NT2/D1 (cell line): ENCODE measurements around the gene PSMD12.

ENCODE experiments used
- DNase-seq: peaks from one replicate; pipeline ENCODE4 v3.0.0-alpha.2; 2011; ENCODE audit warnings: low read depth, low spot score
- H3K27me3 ChIP-seq: 2 replicates; pipeline ENCODE4 v1.6.0; 2011; ENCODE audit warnings: mild to moderate bottlenecking; ENCODE audit not compliant: insufficient read length, insufficient read depth
- H3K36me3 ChIP-seq: 2 replicates; pipeline ENCODE4 v1.6.1; 2011; ENCODE audit warnings: mild to moderate bottlenecking, low read length, mixed read lengths; ENCODE audit not compliant: insufficient read depth, insufficient read length
- H3K4me1 ChIP-seq: 2 replicates; pipeline ENCODE4 v1.5.1; 2011; ENCODE audit not compliant: insufficient read depth, insufficient read length
- H3K4me3 ChIP-seq: 2 replicates; pipeline ENCODE4 v1.5.1; 2011; ENCODE audit warnings: low read depth; ENCODE audit not compliant: insufficient read length
- H3K9ac ChIP-seq: 2 replicates; pipeline ENCODE4 v1.6.0; 2011; ENCODE audit warnings: low read depth; ENCODE audit not compliant: insufficient read length
- H3K9me3 ChIP-seq: 2 replicates; pipeline ENCODE4 v1.5.1; 2011; ENCODE audit warnings: mild to moderate bottlenecking, low read length; ENCODE audit not compliant: insufficient read depth
- SUZ12 ChIP-seq: IDR thresholded peaks from 2 replicates; pipeline ENCODE4 v1.6.1; 2011; ENCODE audit not compliant: insufficient read length, insufficient read depth; ENCODE audit errors: extremely low read depth
- YY1 ChIP-seq: IDR thresholded peaks from 2 replicates; pipeline ENCODE4 v1.6.1; 2011; ENCODE audit not compliant: insufficient read length, insufficient read depth
- ZNF274 ChIP-seq: IDR thresholded peaks from 2 replicates; pipeline ENCODE4 v1.6.1; 2011; ENCODE audit warnings: mild to moderate bottlenecking, low read depth, low read length

The PSMD12 gene

GRCh38 chr17:67364847-67365737 lies 1.3 kb downstream of the PSMD12 start:
- Histone ChIP-seq H3K9ac (peak overlapping the region; percentile 99), H3K4me1 (no peaks in the 10 kb centered on the region), H3K4me3 (peak overlapping the region; percentile 98), H3K36me3 (peaks cover 45% of the 10 kb centered on the region), H3K9me3 (no peaks in the 10 kb centered on the region), H3K27me3 (no peaks in the 10 kb centered on the region)
- DNase-seq = no peak
- TF ChIP-seq ZNF274 (no peak), YY1 (no peak), SUZ12 (no peak)

DNA sequence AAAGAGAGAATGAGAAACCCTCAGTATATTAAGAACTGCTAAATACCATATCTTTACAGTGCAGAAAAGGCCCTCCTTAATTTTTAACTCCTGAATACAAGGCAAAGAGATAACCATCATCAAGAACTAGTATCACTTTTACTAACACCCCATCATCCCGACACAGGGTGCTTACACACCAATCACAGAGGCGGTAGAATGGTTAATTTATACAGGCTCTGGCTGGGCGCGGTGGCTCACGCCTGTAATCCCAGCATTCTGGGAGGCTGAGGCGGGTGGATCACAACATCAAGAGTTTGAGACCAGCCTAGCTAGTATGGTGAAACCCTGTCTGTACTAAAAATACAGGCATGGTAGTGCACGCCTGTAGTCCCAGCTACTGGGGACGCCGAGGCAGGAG lies 4.2 kb downstream of the PSMD12 start:
- no peaks in the 10 kb centered on the region for H3K9me3 ChIP-seq
- H3K4me1 ChIP-seq = no peaks in the 10 kb centered on the region
- no peak overlapping the region for H3K9ac ChIP-seq
- TF ChIP-seq YY1 = no peak
- TF ChIP-seq SUZ12 = no peak
- H3K36me3 ChIP-seq = peaks cover 73% of the 10 kb centered on the region
- no peak for DNase-seq
- no peaks in the 10 kb centered on the region for H3K27me3 ChIP-seq
- no peak overlapping the region for H3K4me3 ChIP-seq

DNA sequence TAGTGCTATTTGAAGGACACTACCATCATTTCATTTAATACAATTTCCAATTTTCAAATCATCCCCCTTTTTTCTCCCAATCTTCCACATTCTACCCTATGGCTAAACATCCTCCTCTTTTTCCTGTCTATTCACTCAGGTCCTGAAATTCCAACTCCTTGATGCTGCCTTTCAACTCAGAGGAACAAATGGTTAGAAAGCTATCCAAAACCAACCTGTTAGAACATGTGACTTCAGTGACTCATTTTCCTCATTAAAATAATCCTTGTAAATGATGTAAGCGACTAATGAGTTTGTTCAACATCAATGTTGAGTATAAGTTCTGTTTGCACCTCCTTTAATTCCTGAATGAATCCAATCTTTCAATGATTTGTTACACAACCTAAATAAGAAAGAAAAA lies 5.5 kb downstream of the PSMD12 start:
- H3K36me3 ChIP-seq = peaks cover 82% of the 10 kb centered on the region
- DNase-seq = no peak
- H3K27me3 ChIP-seq = no peaks in the 10 kb centered on the region
- TF ChIP-seq YY1 (no peak), SUZ12 (no peak), ZNF274 (no peak)
- no peaks in the 10 kb centered on the region for H3K4me1 ChIP-seq
- no peak overlapping the region for H3K9ac ChIP-seq
- H3K9me3 ChIP-seq = no peaks in the 10 kb centered on the region
- H3K4me3 ChIP-seq = no peak overlapping the region

DNA sequence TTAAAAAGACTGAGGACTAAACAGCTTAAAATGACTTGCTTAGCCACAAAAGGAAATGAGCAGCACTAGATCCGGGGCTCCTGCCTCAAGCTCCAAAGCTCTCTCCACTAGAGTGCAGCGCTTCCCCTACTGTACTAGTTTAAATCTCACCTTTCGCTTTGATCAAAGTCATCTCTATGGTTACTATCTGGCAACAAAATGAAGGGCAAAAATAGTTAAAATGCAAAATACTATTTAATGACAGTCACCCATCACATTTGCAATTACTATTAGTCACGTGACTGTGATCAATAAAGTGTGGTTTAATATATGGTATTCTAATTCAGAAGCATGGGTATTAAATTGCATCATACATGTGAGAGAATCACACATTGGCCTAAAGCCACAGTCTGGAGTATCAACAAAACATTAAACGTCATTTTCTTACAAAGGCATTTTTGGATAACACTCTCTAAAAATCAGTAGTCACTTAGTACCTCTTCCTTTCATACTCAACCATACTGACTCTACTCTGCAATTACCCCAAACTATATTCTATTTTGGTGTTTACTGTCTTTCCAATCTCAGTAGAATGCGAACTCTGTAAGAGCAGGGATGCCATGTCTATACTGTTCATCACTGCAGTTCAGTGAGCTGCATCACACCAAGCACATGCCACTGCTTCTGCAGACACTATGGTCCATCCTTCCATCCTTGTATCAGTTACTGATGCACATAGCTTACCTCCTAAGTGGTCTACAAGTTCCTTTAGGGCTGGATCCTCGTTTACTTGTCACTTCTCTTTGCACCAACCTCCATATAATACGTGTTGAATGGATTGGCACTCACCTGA lies 6.2 kb downstream of the PSMD12 start:
- no peak for DNase-seq
- H3K36me3 ChIP-seq = peaks cover 86% of the 10 kb centered on the region
- H3K9me3 ChIP-seq = no peaks in the 10 kb centered on the region
- no peak for TF ChIP-seq YY1
- TF ChIP-seq SUZ12 = no peak
- TF ChIP-seq ZNF274 = no peak
- H3K4me1 ChIP-seq = no peaks in the 10 kb centered on the region
- H3K9ac ChIP-seq = no peak overlapping the region
- H3K27me3 ChIP-seq = no peaks in the 10 kb centered on the region
- H3K4me3 ChIP-seq = no peak overlapping the region

DNA sequence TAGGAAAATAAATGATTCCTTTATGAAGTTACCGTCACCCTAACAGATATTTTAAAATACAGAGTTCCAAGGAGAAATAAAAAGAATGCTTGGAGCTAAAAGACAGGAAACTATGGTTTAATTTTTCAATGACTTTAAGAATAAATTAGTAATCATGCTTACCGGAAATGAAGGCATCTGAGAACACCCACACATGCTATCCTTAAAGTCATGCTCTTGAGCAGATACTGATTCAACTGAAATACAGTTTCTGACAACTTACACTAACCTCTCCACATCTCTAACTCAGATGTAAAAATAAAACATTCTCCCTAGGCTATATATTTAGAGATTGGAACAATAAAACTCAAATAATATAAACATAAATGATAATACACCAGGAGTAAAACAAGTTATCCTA lies 7.8 kb downstream of the PSMD12 start:
- no peak overlapping the region for H3K9ac ChIP-seq
- DNase-seq = no peak
- TF ChIP-seq YY1 (no peak), SUZ12 (no peak), ZNF274 (no peak)
- no peak overlapping the region for H3K4me3 ChIP-seq
- H3K9me3 ChIP-seq = no peaks in the 10 kb centered on the region
- H3K27me3 ChIP-seq = no peaks in the 10 kb centered on the region
- no peaks in the 10 kb centered on the region for H3K4me1 ChIP-seq
- H3K36me3 ChIP-seq = peaks cover 86% of the 10 kb centered on the region

- H3K27me3 ChIP-seq = no peaks in the 10 kb centered on the region
- H3K4me3 ChIP-seq = no peak overlapping the region
- no peaks in the 10 kb centered on the region for H3K4me1 ChIP-seq
- no peaks in the 10 kb centered on the region for H3K9me3 ChIP-seq
- DNase-seq = no peak
- peak overlapping the region; percentile 37 for H3K9ac ChIP-seq
- TF ChIP-seq SUZ12 = no peak
- TF ChIP-seq ZNF274 = no peak
- TF ChIP-seq YY1 = no peak
- H3K36me3 ChIP-seq = peaks cover 92% of the 10 kb centered on the region
These were observed 12.3 kb downstream of the PSMD12 start for GRCh38 chr17:67353929-67354574.
